ENCODE results near the gene ACOT11. TPM values are rescaled to one million over a fixed set of nuclear protein-coding genes. Genes with fewer than 3 reads are reported as not detected.
A peak's percentile ranks its signal among the peaks of the same experiment; 100 is the strongest.

The ACOT11 gene
- polyA plus RNA-seq, 1 donor from 2014 or later: not detected

DNA sequence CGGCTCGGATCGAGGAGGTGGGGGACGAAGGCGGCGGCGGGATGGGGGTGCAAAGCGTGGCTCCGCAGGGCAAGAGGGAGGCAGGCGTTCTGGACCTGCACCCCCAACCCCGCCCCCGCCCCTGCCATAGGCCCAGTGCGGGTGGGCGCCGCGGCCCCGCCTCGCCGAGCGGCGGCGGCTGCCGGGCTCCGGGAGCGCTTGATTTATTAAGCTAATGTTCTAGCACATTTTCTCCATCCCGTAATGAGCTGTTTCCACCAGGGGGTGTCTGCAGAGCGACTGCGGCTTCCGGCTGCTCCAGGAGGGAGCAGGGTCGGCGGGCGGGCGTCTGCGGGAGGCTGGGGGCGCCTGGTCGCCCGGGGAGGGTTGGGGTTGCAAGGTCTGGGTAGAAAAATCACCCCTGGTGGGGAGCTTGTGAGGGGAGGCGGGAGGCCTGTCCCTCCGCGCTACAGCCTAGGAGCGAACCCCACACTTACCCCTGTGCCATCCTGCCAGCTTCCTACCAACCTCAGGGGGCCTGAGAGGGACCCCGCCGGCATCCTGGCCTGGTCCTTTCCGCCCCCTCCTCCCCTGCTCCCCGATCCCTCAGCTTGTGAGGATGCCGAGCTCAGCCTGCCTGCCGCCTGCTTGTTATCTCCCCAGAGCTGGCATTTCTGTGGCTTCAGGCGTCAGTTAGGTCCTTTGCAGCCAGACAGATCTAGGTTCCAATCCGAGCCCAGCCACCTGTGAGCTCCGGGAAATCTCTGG lies 48.5 kb upstream of the ACOT11 start (continued):
- TF ChIP-seq, protein P1, sequence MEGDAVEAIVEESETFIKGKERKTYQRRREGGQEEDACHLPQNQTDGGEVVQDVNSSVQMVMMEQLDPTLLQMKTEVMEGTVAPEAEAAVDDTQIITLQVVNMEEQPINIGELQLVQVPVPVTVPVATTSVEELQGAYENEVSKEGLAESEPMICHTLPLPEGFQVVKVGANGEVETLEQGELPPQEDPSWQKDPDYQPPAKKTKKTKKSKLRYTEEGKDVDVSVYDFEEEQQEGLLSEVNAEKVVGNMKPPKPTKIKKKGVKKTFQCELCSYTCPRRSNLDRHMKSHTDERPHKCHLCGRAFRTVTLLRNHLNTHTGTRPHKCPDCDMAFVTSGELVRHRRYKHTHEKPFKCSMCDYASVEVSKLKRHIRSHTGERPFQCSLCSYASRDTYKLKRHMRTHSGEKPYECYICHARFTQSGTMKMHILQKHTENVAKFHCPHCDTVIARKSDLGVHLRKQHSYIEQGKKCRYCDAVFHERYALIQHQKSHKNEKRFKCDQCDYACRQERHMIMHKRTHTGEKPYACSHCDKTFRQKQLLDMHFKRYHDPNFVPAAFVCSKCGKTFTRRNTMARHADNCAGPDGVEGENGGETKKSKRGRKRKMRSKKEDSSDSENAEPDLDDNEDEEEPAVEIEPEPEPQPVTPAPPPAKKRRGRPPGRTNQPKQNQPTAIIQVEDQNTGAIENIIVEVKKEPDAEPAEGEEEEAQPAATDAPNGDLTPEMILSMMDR (IDR thresholded peaks at IDR 0.05; ENCODE audit: poor library complexity, severe bottlenecking): peak; percentile 51

DNA sequence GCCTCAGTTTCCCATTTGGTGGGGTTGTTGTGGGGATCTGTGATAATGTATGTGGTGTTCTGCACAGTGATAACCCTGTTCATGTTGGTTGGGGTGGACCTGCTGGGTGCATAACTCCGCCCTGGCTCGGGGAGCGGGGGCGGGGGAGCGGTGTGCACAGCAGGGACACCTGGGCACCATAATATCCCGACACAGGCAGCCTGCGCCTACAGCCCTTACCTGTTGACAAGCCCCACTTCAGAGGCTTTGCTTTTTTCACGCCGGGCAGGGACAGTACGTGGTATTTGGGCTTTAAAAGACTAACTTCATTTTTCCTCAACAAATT lies 48.0 kb upstream of the ACOT11 start:
- no peaks in the 10 kb centered on the region for H3K27me3 ChIP-seq (ENCODE audit: insufficient read depth, low read depth, low read length)
- no peaks in the 10 kb centered on the region for H3K36me3 ChIP-seq (ENCODE audit: insufficient read depth, low read length)
- no peaks in the 10 kb centered on the region for H3F3A ChIP-seq (ENCODE audit: insufficient read depth, low read length, poor library complexity, severe bottlenecking)
- H3K4me2 ChIP-seq (ENCODE audit: low read length): no peak overlapping the region
- no peaks in the 10 kb centered on the region for H3K9me3 ChIP-seq (ENCODE audit: low read length)
- H3K27ac ChIP-seq (ENCODE audit: low read length): no peak overlapping the region
- H2AFZ ChIP-seq (ENCODE audit: low read depth, low read length): peak overlapping the region; percentile 51
- H3K9me2 ChIP-seq (ENCODE audit: insufficient read depth, low read length): no peaks in the 10 kb centered on the region
- H4K20me1 ChIP-seq (ENCODE audit: insufficient read depth): no peaks in the 10 kb centered on the region
- H3K4me3 ChIP-seq (ENCODE audit: low read length): no peak overlapping the region
- H3K9ac ChIP-seq (ENCODE audit: low read length): no peak overlapping the region
- TF ChIP-seq RAD21 (conservative IDR thresholded peaks at IDR 0.05) (no peak), POLR2AphosphoS5 (IDR thresholded peaks at IDR 0.05) (no peak), EP300 (conservative IDR thresholded peaks at IDR 0.05; ENCODE audit: poor library complexity, severe bottlenecking) (no peak), SMC3 (conservative IDR thresholded peaks at IDR 0.05; ENCODE audit: poor library complexity) (no peak), MXI1 (conservative IDR thresholded peaks at IDR 0.05; ENCODE audit: poor library complexity, severe bottlenecking) (no peak), EZH2 (IDR thresholded peaks at IDR 0.05; ENCODE audit: borderline replicate concordance, insufficient read depth, low read length, poor library complexity, severe bottlenecking) (no peak), TAF1 (IDR thresholded peaks at IDR 0.05; ENCODE audit: low read depth) (no peak)
- TF ChIP-seq, protein P1 (IDR thresholded peaks at IDR 0.05; ENCODE audit: poor library complexity, severe bottlenecking): no peak
- TF ChIP-seq, protein P2, sequence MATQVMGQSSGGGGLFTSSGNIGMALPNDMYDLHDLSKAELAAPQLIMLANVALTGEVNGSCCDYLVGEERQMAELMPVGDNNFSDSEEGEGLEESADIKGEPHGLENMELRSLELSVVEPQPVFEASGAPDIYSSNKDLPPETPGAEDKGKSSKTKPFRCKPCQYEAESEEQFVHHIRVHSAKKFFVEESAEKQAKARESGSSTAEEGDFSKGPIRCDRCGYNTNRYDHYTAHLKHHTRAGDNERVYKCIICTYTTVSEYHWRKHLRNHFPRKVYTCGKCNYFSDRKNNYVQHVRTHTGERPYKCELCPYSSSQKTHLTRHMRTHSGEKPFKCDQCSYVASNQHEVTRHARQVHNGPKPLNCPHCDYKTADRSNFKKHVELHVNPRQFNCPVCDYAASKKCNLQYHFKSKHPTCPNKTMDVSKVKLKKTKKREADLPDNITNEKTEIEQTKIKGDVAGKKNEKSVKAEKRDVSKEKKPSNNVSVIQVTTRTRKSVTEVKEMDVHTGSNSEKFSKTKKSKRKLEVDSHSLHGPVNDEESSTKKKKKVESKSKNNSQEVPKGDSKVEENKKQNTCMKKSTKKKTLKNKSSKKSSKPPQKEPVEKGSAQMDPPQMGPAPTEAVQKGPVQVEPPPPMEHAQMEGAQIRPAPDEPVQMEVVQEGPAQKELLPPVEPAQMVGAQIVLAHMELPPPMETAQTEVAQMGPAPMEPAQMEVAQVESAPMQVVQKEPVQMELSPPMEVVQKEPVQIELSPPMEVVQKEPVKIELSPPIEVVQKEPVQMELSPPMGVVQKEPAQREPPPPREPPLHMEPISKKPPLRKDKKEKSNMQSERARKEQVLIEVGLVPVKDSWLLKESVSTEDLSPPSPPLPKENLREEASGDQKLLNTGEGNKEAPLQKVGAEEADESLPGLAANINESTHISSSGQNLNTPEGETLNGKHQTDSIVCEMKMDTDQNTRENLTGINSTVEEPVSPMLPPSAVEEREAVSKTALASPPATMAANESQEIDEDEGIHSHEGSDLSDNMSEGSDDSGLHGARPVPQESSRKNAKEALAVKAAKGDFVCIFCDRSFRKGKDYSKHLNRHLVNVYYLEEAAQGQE (IDR thresholded peaks at IDR 0.05; ENCODE audit: borderline replicate concordance): no peak
- H3K79me2 ChIP-seq (replicated peaks; ENCODE audit: insufficient read depth, low read length): no peaks in the 10 kb centered on the region

Data from neural cell (in vitro differentiated cells).